Pericardium fibroblast (primary cell): ENCODE measurements around the gene CYP26B1. TPM values are rescaled to one million over a fixed set of nuclear protein-coding genes. Genes with fewer than 3 reads are reported as not detected.

Source experiments
- total RNA-seq: library from RNA; depleted of rRNA; stranded (reverse); fragments of >200 nt; gene quantifications from 2 replicates; pipeline ENCODE4 v1.2.3, GENCODE V29; 2015

Gene CYP26B1
- 0.51 and 3.5 TPM in 2 replicates for total RNA-seq

GRCh38 chr2:72147303-72147971 is at the start of gene CYP26B1:
Gene CYP26B1, minus strand, starts transcription at chr2:72147862. Its CDS starts 28 bp downstream, at chr2:72147834.

